ENCODE data around the gene SERGEF. TPM values are rescaled to one million over a fixed set of nuclear protein-coding genes. Genes with fewer than 3 reads are reported as not detected.

Gene SERGEF
- polyA plus RNA-seq, 2 of the 4 experiments (the other 2 are of a cell fraction) = 20.7 to 24.1 TPM

GRCh38 chr11:17883946-17884345 is 128.9 kb downstream of the SERGEF start:
- 89% methylated on average over 27 of the region's 27 CpGs for WGBS (ENCODE audit: missing lambda C conversion rate)
- H3K4me3 ChIP-seq = no peak overlapping the region
- no peak for TF ChIP-seq RCOR1 (IDR thresholded peaks at IDR 0.05; ENCODE audit: low read depth, low read length)
- TF ChIP-seq HOXB5 (CRISPR knock-in tag; IDR thresholded peaks at IDR 0.05) = no peak
- TF ChIP-seq TP53 (CRISPR knock-in tag; IDR thresholded peaks at IDR 0.05) = no peak
- TF ChIP-seq PBX3 (IDR thresholded peaks at IDR 0.05) = no peak
- TF ChIP-seq HES2 (IDR thresholded peaks at IDR 0.05) = no peak
- no peak for TF ChIP-seq E2F6 (IDR thresholded peaks at IDR 0.05; ENCODE audit: borderline replicate concordance, low read depth)
- TF ChIP-seq HOXB13 (CRISPR knock-in tag; IDR thresholded peaks at IDR 0.05; ENCODE audit: low read depth) = no peak
- TF ChIP-seq REST (IDR thresholded peaks at IDR 0.05) = no peak
- no peak for TF ChIP-seq FOXS1 (CRISPR knock-in tag; IDR thresholded peaks at IDR 0.05)
- TF ChIP-seq SREBF2 (IDR thresholded peaks at IDR 0.05) = no peak
- TF ChIP-seq NFE2L2 (conservative IDR thresholded peaks at IDR 0.05; ENCODE audit: low read length) = no peak
- no peak for TF ChIP-seq NR3C1 (IDR thresholded peaks at IDR 0.05)
- TF ChIP-seq CEBPB (IDR thresholded peaks at IDR 0.05) = no peak
- no peak for TF ChIP-seq JUNB (IDR thresholded peaks at IDR 0.05)
- H3K27ac ChIP-seq = no peak overlapping the region
- CTCF ChIA-PET = interaction anchor here (0.7 to 1.2 kb wide), 2 partner anchors 10 to 59 kb away, joined by 3 to 4 read pairs; no protein-coding TSS in a partner anchor
- H3K4me1 ChIP-seq = no peaks in the 10 kb centered on the region
- POLR2A ChIA-PET = no interaction called here
- FAIRE-seq (no peak), DNase-seq (ENCODE audit: low read depth in 1 of 2, low spot score in 1 of 2) (no peak), ATAC-seq (no peak)
- H3K9me3 ChIP-seq = no peaks in the 10 kb centered on the region
- H3K4me2 ChIP-seq = no peak overlapping the region

- DNase-seq (ENCODE audit: low read depth in 1 of 2, low spot score in 1 of 2) (no peak), ATAC-seq (no peak), FAIRE-seq (no peak)
- Histone ChIP-seq H3K4me2 (no peak overlapping the region), H3K27ac (no peak overlapping the region), H3K9me3 (no peaks in the 10 kb centered on the region), H3K4me1 (no peaks in the 10 kb centered on the region), H3K4me3 (no peak overlapping the region)
- TF ChIP-seq KDM5A (IDR thresholded peaks at IDR 0.05) = no peak
- TF ChIP-seq E2F6 (IDR thresholded peaks at IDR 0.05; ENCODE audit: borderline replicate concordance, low read depth) = no peak
- 68% methylated on average over 3 of the region's 3 CpGs for WGBS (ENCODE audit: missing lambda C conversion rate)
- ChIA-PET CTCF (interaction anchor here (0.7 to 2.3 kb wide), 2 partner anchors 12 to 19 kb away, joined by 3 to 7 read pairs; no protein-coding TSS in a partner anchor), POLR2A (no interaction called here)
Measured at GRCh38 chr11:17883057-17883456, 129.8 kb downstream of the SERGEF start.

- H3K4me1 ChIP-seq = no peaks in the 10 kb centered on the region
- DNase-seq (ENCODE audit: low read depth in 1 of 2, low spot score in 1 of 2) (no peak), ATAC-seq (no peak), FAIRE-seq (no peak)
- no peak overlapping the region for H3K4me2 ChIP-seq
- H3K27ac ChIP-seq = no peak overlapping the region
- POLR2A ChIA-PET = no interaction called here
- H3K4me3 ChIP-seq = no peak overlapping the region
- WGBS (ENCODE audit: missing lambda C conversion rate) = 92% methylated on average over 2 of the region's 2 CpGs
- no peaks in the 10 kb centered on the region for H3K9me3 ChIP-seq
- CTCF ChIA-PET = no interaction called here
- TF ChIP-seq RFX5 (IDR thresholded peaks at IDR 0.05) (no peak), POLR2A (IDR thresholded peaks at IDR 0.05; ENCODE audit: low read length) (no peak), USF2 (IDR thresholded peaks at IDR 0.05) (no peak), TP53 (CRISPR knock-in tag; IDR thresholded peaks at IDR 0.05) (no peak), HDAC2 (IDR thresholded peaks at IDR 0.05) (no peak), NR3C1 (IDR thresholded peaks at IDR 0.05) (no peak), KDM1A (IDR thresholded peaks at IDR 0.05; ENCODE audit: low read depth) (no peak), JUNB (IDR thresholded peaks at IDR 0.05) (no peak), KDM5A (IDR thresholded peaks at IDR 0.05) (no peak), FOXS1 (CRISPR knock-in tag; IDR thresholded peaks at IDR 0.05) (no peak), HEYL (CRISPR knock-in tag; IDR thresholded peaks at IDR 0.05) (no peak), RAD21 (conservative IDR thresholded peaks at IDR 0.05 in 1 of 2, IDR thresholded peaks at IDR 0.05 in 1 of 2) (no peak), RCOR1 (IDR thresholded peaks at IDR 0.05; ENCODE audit: low read depth, low read length) (no peak), HOXB5 (CRISPR knock-in tag; IDR thresholded peaks at IDR 0.05) (no peak), EHF (CRISPR knock-in tag; IDR thresholded peaks at IDR 0.05) (no peak)
Measured at GRCh38 chr11:17878743-17879142, 134.1 kb downstream of the SERGEF start.

All from A549 (cell line).